NCI-H187 treated with DMSO at 0.1 percent for 48 hours (cell line): ENCODE results near the gene TBX6.
"Not testable (repeated sequence)": the region's sequence is repeated elsewhere in the genome, so short reads cannot be mapped to it uniquely, and the experiment has no call there.

ENCODE experiments used
- DNase-seq: peaks from one replicate; lab custom pipeline; 2025; lab: John Stamatoyannopoulos, UW

The TBX6 gene

GRCh38 chr16:30091474-30092372 is at the start of gene TBX6:
Gene TBX6, minus strand, starts transcription at chr16:30091924. Its CDS starts 731 bp downstream, at chr16:30091193.
- DNase-seq: peak; percentile 21

GRCh38 chr16:30139583-30140481 is 48.1 kb upstream of the TBX6 start:
- no peak for DNase-seq

GRCh38 chr16:30137897-30138296 is 46.2 kb upstream of the TBX6 start:
- no peak for DNase-seq

- DNase-seq: no peak
Observed at GRCh38 chr16:30136971-30137605, 45.4 kb upstream of the TBX6 start.

- DNase-seq: no peak
Observed at GRCh38 chr16:30132591-30132990, 40.9 kb upstream of the TBX6 start.

GRCh38 chr16:30131869-30132475 is 40.2 kb upstream of the TBX6 start:
- peak; percentile 4 for DNase-seq

- DNase-seq: no peak
Observed at GRCh38 chr16:30127993-30128392, 36.3 kb upstream of the TBX6 start.

GRCh38 chr16:30125690-30126089 is 34.0 kb upstream of the TBX6 start:
- not testable (repeated sequence) for DNase-seq

- no peak for DNase-seq
Observed at GRCh38 chr16:30124985-30125379, 33.3 kb upstream of the TBX6 start.

- no peak for DNase-seq
Observed at GRCh38 chr16:30122604-30123160, 31.0 kb upstream of the TBX6 start.

- no peak for DNase-seq
Observed at GRCh38 chr16:30121741-30122571, 30.2 kb upstream of the TBX6 start.

GRCh38 chr16:30120340-30121105 is 28.8 kb upstream of the TBX6 start:
- no peak for DNase-seq

GRCh38 chr16:30119428-30119827 is 27.7 kb upstream of the TBX6 start:
- no peak for DNase-seq

- DNase-seq: no peak
Observed at GRCh38 chr16:30117768-30118167, 26.0 kb upstream of the TBX6 start.

- DNase-seq: no peak
Observed at GRCh38 chr16:30116291-30117207, 24.8 kb upstream of the TBX6 start.

- no peak for DNase-seq
Observed at GRCh38 chr16:30115238-30115637, 23.5 kb upstream of the TBX6 start.

- not testable (repeated sequence) for DNase-seq
Observed at GRCh38 chr16:30114833-30115232, 23.1 kb upstream of the TBX6 start.

GRCh38 chr16:30114411-30114810 is 22.7 kb upstream of the TBX6 start:
- no peak for DNase-seq
